ENCODE measurements around the gene MYBPHL.

GRCh38 chr1:109307274-109308021 is 637 bp upstream of the MYBPHL start:
- TF ChIP-seq GATA3 (IDR thresholded peaks at IDR 0.05; ENCODE audit: low read depth, low read length) = no peak
- no peak for TF ChIP-seq GATA2 (IDR thresholded peaks at IDR 0.05; ENCODE audit: low read depth, low read length)

Data from SH-SY5Y (cell line).